Left hindlimb (tissue), 1 donor: ENCODE measurements around the gene MACF1.
A peak's percentile ranks its signal among the peaks of the same experiment; 100 is the strongest.
"Not testable (repeated sequence)": the region's sequence is repeated elsewhere in the genome, so short reads cannot be mapped to it uniquely, and the experiment has no call there.

ENCODE experiments used
- DNase-seq: peaks from one replicate; pipeline ENCODE4 v3.0.0-alpha.2; 2018

The MACF1 gene

GRCh38 chr1:39498096-39498710 lies 293.7 kb downstream of the MACF1 start:
- not testable (repeated sequence) for DNase-seq

- DNase-seq: not testable (repeated sequence)
Measured at GRCh38 chr1:39498821-39499220, 294.3 kb downstream of the MACF1 start.

DNA sequence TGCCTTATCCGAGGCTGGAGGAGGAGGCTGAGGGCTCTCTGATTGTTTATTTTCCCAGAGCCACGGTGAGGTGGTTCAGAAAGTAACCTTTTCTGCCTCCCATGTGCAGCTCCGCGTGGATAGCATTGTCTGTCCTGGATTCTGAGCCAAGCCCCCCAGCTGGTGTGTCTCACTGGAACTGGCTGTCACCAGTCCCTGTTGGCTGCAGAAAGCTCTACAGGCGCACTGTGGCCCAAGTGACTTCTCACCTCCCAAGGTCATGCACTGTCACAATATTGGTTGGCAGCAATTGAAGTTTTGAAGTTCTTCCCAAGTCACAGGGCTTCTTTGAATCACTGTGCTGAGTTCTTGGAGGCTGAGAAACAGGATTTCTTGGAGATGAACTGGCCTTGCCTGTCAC lies 295.2 kb downstream of the MACF1 start:
- no peak for DNase-seq

DNA sequence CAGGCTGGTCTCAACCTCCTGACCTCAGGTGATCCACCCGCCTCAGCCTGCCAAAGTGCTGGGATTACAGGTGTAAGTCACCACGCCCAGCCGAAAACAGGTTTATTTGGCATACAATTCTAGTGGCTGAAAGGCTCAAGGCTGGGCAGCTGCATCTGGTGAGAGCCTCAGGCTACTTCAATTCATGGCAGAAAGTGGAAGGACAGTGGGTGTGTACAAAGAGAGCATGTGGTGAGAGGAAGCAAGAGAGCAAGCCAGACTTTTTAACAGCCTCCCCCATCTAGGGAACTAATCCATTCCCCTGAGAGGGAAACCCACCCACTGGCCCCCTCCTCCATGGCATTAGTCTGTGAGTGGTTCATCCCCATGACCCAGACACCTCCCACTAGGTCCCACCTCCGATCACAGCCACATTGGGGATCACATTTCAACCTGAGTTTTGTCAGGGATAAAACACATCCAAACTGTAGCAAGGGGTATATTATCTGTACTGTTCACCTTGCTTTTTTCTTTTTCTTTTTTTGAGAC lies 296.4 kb downstream of the MACF1 start:
- DNase-seq: no peak

DNA sequence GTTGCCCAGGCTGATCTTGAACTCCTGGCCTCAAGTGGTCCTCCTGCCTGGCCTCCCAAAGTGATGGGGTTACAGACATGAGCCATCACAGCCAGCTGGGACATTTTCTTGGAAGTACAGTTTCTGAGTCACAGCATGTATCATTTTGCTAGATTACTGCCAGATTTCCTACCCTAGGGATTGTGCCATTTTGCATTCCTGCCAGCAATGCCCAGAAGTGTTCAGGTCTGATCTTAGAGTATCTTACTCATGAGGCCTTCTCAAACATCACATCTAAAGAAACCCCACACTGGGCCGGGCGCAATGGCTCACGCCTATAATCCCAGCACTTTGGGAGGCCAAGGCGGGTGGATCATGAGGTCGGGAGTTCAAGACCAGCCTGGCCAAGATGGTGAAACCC lies 297.2 kb downstream of the MACF1 start:
- no peak for DNase-seq

- not testable (repeated sequence) for DNase-seq
Measured at GRCh38 chr1:39504436-39504835, 299.9 kb downstream of the MACF1 start.

- no peak for DNase-seq
Measured at GRCh38 chr1:39505289-39505688, 300.8 kb downstream of the MACF1 start.

- DNase-seq: no peak
Measured at GRCh38 chr1:39507230-39507928, 302.9 kb downstream of the MACF1 start.

GRCh38 chr1:39508266-39508665 lies 303.8 kb downstream of the MACF1 start:
- DNase-seq: no peak

- DNase-seq: peak; percentile 59
Measured at GRCh38 chr1:39508857-39509305, 304.4 kb downstream of the MACF1 start.

- DNase-seq: peak; percentile 84
Measured at GRCh38 chr1:39509360-39510009, 305.0 kb downstream of the MACF1 start.

GRCh38 chr1:39510570-39511186 lies 306.2 kb downstream of the MACF1 start:
- not testable (repeated sequence) for DNase-seq

- DNase-seq: not testable (repeated sequence)
Measured at GRCh38 chr1:39511477-39511876, 307.0 kb downstream of the MACF1 start.

GRCh38 chr1:39512234-39512847 lies 307.8 kb downstream of the MACF1 start:
- DNase-seq: not testable (repeated sequence)

GRCh38 chr1:39514710-39515124 lies 310.2 kb downstream of the MACF1 start:
- DNase-seq: not testable (repeated sequence)

- not testable (repeated sequence) for DNase-seq
Measured at GRCh38 chr1:39515131-39516086, 310.9 kb downstream of the MACF1 start.

DNA sequence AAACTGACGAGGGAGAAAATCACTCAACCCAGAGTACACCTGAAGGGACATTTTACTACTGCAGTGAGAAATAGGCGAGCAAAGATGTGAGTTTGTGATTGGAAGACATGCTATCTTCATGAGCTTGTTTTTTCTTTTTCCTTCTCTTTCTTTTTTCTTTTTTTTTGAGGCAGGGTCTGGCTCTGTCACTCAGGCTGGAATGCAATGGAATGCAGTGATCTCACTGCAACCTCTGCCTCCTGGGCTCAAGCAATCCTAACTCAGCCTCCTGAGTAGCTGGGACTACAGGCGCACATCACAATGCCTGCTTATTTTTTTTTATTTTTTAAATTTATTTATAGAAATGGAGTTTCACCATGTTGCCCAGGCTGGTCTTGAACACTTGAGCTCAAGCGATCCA lies 312.3 kb downstream of the MACF1 start:
- not testable (repeated sequence) for DNase-seq

DNA sequence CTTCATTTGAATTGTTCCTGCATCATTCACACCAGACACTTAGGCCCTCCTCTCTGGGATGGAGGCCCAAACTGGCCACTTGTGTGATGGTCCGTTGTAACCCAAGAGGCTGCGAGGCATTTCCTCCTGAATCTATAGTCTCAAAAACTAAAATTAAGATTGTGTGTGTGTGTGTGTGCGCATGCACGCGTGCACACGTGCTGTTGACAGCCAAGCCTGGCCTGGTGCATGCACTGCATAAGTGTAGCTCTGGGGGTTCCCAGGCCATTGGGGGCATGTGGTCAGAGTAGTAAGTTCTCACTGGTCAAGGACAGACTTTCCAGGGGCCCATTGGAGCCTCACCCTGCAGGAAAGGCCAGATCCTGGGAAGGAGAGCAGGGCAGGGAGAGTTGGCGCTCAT lies 313.4 kb downstream of the MACF1 start:
- DNase-seq: not testable (repeated sequence)

GRCh38 chr1:39519376-39519775 lies 314.9 kb downstream of the MACF1 start:
- DNase-seq: not testable (repeated sequence)

DNA sequence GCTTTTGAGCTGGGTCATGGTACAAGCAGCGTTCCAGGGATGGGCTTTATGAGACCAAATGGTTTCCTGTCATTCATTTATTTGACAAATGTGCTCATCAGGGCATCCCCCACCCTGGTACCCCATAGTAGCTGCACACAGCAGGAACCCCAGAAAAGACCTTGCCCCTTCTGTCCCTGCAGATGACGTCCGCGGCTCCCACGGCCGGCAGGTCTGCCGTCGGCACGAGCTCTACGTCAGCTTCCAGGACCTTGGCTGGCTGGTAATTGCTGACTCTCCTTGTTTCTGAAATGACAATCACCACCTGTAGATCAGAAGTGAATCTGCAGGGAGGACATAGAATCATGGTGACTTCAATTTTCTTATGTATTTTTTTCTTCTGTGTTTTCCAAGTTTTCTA lies 317.7 kb downstream of the MACF1 start:
- not testable (repeated sequence) for DNase-seq
